GM19025 (cell line): ENCODE data around the gene ALDH1A3.

Experiments
- ATAC-seq: cut with Tn5 transposase; IDR thresholded peaks from one replicate; pipeline ENCODE4 v1.9.1; 2021; ENCODE audit warnings: mild to moderate bottlenecking, low read depth, moderate library complexity; ENCODE audit not compliant: unreplicated experiment

The ALDH1A3 gene

GRCh38 chr15:100900795-100901169 is 21.2 kb downstream of the ALDH1A3 start:
- ATAC-seq: no peak

DNA sequence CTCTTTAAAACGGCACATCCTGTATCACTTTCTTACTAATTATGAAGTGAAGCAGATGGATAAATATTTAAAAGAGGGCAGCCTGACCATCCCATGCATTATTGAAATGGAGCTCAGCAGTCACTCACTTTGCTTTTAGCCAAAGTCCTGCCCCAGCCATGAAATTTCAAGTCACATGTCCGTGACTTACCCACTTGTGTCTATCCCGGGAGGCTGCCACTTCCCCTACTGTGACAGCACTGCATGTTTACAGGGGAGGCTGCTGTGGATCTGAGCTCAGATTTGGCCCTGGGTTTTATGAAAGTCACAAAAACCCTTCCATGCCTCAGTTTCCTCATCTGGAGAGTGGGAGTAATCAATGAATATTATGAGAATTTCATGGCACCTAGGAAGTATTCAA is 21.7 kb downstream of the ALDH1A3 start:
- no peak for ATAC-seq

DNA sequence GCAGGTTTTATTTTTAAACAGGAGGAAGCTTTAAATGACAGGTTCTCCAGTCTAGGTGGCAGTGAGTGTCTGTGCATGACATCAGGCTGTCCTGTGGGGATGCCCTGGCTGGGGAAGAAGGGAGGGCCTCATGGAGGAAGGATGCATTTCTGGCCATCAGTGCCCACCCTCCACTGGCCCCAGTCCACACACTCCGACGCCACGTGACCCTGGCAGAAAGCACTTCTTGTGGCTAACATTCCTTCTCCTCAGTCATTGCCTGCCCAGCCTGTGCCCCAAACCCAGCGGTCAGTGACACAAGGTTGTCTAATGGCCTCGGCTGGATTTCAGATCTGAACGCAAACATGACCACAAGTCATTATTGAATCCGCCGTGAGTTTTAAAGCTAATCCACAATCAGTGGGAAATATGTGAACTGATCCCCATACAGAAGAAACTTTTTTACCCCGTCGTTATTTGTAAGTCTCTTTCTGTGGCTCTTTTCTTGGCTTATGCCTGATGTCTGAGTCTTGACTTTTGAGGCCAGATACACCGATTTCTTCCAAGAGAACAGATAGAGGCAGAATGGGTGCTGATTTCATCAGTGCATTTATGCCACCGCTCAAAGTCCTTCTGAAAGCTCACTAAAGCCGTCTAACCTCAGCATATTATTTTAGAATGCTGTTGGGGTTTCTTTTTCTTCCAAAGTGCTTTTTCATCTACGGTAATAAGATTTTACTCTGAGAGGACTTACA is 22.2 kb downstream of the ALDH1A3 start:
- no peak for ATAC-seq

GRCh38 chr15:100902436-100903167 is 23.0 kb downstream of the ALDH1A3 start:
- no peak for ATAC-seq

- no peak for ATAC-seq
These were observed 23.5 kb downstream of the ALDH1A3 start for GRCh38 chr15:100903168-100903554.

GRCh38 chr15:100905850-100906249 is 26.2 kb downstream of the ALDH1A3 start:
- ATAC-seq: no peak

- ATAC-seq: no peak
These were observed 28.8 kb downstream of the ALDH1A3 start for GRCh38 chr15:100908466-100908865.

GRCh38 chr15:100909565-100909964 is 29.9 kb downstream of the ALDH1A3 start:
- ATAC-seq: no peak

GRCh38 chr15:100909989-100910955 is 30.6 kb downstream of the ALDH1A3 start:
- no peak for ATAC-seq

- no peak for ATAC-seq
These were observed 31.5 kb downstream of the ALDH1A3 start for GRCh38 chr15:100911086-100911485.

- ATAC-seq: no peak
These were observed 34.3 kb downstream of the ALDH1A3 start for GRCh38 chr15:100913961-100914360.

GRCh38 chr15:100914876-100915275 is 35.2 kb downstream of the ALDH1A3 start:
- no peak for ATAC-seq

- peak; percentile 45 for ATAC-seq
These were observed 38.5 kb downstream of the ALDH1A3 start for GRCh38 chr15:100918034-100918689.

- peak; percentile 26 for ATAC-seq
These were observed 39.3 kb downstream of the ALDH1A3 start, which contains the start of gene LRRK1 for GRCh38 chr15:100918690-100919480. TSS of gene LRRK1 (plus strand) at chr15:100919357. CDS start at chr15:100924633, 5,276 bp downstream.

DNA sequence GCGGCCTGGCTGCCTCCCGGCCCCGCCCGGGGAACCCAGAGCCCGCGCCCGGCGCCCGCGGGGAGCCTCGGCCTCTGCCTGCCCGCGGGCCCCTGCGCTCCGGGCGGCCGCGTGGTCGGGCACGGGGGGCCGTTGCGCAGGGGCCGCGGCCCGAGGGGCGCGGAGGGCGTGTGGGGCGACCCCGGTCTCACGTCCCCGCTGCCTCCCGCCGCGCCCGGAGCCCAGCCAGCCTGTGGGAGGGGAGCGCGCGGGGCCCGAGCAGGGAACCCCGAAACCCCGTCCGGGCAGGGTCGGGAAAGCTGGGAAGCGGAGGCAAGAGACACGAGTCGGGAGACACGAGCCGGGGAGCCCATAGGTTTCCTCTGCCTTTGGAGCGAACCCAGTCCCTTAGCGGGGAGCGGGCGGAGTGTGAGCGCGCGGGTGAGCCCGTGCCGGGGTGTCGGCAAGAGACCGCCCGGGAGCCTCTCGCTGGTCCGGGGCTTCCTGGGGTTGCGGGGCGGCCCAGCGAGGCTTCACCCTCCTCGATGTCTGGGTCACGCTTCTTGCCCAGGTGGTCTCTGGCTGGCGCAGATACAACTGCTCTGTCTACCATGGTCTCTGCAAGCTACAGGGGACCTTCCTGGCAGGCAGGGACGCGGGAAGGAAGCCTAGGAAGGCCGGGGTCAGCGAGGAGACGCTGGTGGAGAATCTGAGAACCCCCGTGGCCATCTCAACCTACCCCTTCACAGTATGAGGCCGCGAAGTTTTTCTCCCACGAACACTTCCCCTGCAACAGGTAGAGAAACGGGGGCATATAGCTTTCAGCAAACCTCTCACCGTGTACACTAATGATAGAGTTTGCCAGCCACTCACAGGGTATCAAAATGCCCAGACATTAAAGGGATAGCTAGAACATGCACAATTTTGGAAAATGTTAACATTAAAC is 40.1 kb downstream of the ALDH1A3 start:
- peak; percentile 9 for ATAC-seq

- ATAC-seq: no peak
These were observed 41.0 kb downstream of the ALDH1A3 start for GRCh38 chr15:100920516-100921135.

GRCh38 chr15:100922192-100923040 is 42.8 kb downstream of the ALDH1A3 start:
- ATAC-seq: no peak
